GM10248 (cell line): ENCODE data around the gene NTF3.

Experiments
- CTCF ChIA-PET: fragments of 300-600 bp; sonication (Branson Sonifier 250); formaldehyde crosslinking; extraction: SDS; loops from one replicate; lab custom pipeline; 2021; ENCODE audit warnings: antibody characterized with exemption; lab: Yijun Ruan, JAX
- POLR2A ChIA-PET: fragments of 350-650 bp; sonication (Branson Sonifier 250); formaldehyde crosslinking; extraction: SDS; loops from one replicate; lab custom pipeline; 2020; ENCODE audit warnings: antibody characterized with exemption; lab: Yijun Ruan, JAX
- DNase-seq: peaks from one replicate; pipeline ENCODE4 v3.0.0; 2012; ENCODE audit errors: extremely low spot score
- TF ChIP-seq, protein P1 (sequence below): IDR thresholded peaks from 2 replicates; pipeline ENCODE4 v1.5.1; 2012; ENCODE audit warnings: mild to moderate bottlenecking, low read depth; ENCODE audit errors: extremely low read depth, missing control alignments, control extremely low read depth

Gene NTF3

DNA sequence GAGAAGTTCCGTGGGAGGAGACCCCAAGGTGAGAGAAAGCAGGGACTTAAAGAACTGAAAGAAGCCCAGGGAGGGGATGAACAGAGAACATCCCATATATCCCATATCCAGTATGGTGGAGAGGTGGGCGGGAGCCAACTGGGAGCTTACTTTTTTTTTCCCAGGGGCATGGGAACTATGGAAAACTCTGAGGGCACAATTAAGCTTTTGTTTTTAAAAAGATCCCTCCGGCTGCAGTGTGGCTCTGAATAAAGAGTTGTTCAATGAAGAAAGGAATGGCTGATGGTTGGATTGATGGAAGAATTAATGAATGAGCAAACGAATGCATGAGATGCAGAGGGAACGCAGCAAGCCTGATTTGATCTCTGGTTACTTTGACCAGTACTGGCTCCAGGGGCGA lies 12.6 kb downstream of the NTF3 start:
- TF ChIP-seq, protein P1, sequence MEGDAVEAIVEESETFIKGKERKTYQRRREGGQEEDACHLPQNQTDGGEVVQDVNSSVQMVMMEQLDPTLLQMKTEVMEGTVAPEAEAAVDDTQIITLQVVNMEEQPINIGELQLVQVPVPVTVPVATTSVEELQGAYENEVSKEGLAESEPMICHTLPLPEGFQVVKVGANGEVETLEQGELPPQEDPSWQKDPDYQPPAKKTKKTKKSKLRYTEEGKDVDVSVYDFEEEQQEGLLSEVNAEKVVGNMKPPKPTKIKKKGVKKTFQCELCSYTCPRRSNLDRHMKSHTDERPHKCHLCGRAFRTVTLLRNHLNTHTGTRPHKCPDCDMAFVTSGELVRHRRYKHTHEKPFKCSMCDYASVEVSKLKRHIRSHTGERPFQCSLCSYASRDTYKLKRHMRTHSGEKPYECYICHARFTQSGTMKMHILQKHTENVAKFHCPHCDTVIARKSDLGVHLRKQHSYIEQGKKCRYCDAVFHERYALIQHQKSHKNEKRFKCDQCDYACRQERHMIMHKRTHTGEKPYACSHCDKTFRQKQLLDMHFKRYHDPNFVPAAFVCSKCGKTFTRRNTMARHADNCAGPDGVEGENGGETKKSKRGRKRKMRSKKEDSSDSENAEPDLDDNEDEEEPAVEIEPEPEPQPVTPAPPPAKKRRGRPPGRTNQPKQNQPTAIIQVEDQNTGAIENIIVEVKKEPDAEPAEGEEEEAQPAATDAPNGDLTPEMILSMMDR = no peak
- CTCF ChIA-PET = no interaction called here
- POLR2A ChIA-PET = no interaction called here
- DNase-seq = no peak

DNA sequence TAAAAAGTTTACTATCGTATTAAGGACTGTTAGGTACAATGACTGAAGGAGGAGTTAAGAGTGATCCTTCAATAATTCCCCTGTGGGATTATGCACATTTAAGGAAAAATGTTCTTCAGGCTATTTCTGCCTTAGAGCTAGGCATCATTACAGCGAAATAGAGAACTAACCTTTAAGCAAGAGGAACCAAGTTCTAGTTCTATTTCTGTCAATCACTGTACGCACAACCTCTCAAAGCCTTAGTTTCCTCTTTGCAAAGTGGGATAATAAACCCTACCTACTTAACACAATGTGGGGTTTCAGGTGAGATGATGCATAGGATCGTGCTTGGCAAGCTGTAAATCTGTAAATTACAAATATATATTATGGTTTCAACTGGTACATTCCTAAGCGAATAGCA lies 15.4 kb downstream of the NTF3 start:
- POLR2A ChIA-PET = no interaction called here
- TF ChIP-seq, protein P1 = no peak
- CTCF ChIA-PET = no interaction called here
- no peak for DNase-seq

DNA sequence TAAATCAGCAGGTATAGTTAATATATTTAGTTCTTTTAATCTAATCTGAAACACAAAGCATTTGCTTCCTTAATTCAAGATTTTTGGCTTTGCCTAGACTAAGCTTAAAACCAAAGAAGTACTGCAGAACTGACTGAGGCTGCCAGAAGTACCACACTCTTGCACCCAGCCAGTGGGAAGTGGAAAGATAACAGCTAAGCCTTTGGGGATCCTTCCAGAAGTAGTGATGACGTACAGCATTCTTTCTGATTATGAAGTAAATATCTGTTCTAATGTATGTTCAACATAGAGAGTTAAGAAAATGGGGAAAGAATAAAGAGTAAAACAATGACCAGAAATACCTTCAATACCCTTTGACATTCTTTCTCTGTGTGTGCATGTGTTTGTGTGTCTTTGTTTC lies 19.3 kb downstream of the NTF3 start:
- DNase-seq = no peak
- POLR2A ChIA-PET = no interaction called here
- CTCF ChIA-PET = interaction anchor here (0.7 kb wide), 1 partner anchor 12 kb away, joined by 3 read pairs; no protein-coding TSS in a partner anchor
- TF ChIP-seq, protein P1 = no peak

DNA sequence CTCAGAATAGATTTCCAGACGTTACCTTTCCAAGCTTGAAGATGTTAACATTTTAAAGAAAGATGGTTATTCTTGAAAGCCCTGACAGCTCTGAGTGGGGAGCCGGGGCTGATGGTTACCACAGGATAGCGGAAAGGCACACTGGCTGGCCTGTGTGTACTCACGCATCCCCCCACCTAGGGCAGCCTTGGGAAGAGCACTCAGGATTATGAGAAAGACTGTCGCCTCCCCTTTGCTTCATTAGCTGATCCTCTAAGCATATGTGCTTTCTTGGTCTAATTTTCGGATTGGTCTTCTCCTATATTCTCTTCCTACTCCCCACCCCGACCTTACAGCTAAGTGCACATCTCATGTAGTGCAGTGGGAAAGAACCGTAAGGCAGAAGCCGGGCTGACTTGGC lies 20.7 kb downstream of the NTF3 start:
- no peak for DNase-seq
- TF ChIP-seq, protein P1 = no peak
- ChIA-PET CTCF (no interaction called here), POLR2A (no interaction called here)

DNA sequence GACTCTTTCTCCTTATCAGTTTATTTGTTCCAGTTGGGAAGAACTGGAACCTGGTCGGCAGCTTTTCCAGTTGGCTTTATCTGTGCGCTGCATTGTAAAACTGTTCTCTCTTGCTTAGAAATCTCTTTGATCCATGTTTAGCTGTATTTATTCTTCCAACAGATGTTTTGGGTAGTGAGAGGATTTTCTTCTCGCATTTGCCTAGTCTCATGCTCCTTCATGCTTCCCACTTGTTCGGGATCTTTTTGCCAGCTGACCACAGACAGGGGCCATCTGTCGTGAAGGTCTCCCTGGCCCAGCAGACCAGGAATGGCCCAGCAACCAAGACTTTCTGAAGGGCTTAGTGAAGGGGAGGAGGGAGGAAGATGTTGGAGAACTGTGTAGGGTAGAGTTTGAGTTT lies 21.6 kb downstream of the NTF3 start:
- CTCF ChIA-PET = interaction anchor here (0.8 kb wide), 1 partner anchor 13 kb away, joined by 3 read pairs; no protein-coding TSS in a partner anchor
- no peak for DNase-seq
- TF ChIP-seq, protein P1 = no peak
- POLR2A ChIA-PET = no interaction called here

DNA sequence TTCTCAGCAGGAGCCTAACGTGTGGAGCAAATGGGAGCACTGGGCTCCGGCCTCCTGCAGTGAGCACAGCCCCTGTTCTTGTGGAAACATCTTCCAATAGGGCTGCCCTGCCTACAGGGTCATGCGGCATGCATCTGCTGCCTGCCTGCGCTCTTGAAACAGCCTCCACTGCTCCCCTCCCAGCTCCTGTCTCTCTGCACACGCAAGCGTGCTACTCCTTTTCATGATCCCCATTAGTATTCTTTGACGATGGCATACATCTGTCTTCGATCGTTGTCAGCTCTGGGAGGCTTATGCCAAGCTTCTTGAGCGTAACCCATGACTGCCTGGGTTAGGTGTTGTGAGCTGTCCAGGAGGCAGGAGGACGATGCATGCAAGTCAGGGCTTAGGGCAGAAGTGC lies 23.1 kb downstream of the NTF3 start:
- no peak for DNase-seq
- POLR2A ChIA-PET = no interaction called here
- TF ChIP-seq, protein P1 = no peak
- CTCF ChIA-PET = no interaction called here
